Endometrium (tissue), 2 donors: Measurements from ENCODE around the gene UXT.
"Not testable (repeated sequence)": the region's sequence is repeated elsewhere in the genome, so short reads cannot be mapped to it uniquely, and the experiment has no call there.

Experiments used
- FAIRE-seq: peaks from 2 replicates; lab custom pipeline; 2012; peaks lifted over from hg19 to GRCh38; lab: Jason Lieb, UNC
- donor health status: control.
- donor health status: control.

UXT gene

DNA sequence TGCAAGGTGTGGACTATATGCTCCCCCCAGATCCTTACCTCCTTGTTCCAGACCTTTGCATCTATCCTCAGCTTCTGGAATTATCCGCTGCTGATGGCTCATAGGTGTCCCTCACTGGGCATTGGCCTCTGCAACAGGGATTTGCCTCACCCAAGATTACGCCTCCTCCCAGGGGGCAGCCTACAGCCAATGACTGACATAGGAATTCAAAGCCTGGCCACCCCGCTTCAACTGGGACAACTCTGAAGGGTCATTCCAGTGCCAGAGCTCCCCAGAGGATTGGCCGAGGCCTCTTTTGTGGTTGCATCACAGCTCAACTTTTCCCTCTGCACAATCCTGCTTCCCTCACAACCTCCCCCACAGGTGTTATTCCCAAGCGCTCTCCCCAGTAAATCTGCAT lies 44.4 kb downstream of the UXT start:
- FAIRE-seq = no peak

DNA sequence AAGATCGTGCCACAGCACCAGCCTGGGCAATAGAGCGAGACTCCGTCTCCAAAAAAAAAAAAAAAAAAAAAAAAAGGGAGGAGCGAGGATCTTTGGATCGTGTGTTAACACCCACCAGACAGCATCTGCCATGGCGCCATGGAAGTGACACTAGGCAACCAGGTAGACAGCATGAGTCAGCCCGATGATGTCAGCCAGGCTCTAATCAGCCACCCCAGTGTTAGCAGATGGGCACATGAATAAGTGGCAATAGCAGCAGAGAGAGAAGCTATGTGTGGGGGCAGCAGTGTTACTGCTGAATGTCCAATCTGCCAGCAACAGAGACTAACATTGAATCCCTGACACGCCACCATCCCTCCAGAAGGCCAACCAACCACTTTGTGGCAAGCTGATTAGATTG lies 45.9 kb downstream of the UXT start:
- FAIRE-seq = no peak

DNA sequence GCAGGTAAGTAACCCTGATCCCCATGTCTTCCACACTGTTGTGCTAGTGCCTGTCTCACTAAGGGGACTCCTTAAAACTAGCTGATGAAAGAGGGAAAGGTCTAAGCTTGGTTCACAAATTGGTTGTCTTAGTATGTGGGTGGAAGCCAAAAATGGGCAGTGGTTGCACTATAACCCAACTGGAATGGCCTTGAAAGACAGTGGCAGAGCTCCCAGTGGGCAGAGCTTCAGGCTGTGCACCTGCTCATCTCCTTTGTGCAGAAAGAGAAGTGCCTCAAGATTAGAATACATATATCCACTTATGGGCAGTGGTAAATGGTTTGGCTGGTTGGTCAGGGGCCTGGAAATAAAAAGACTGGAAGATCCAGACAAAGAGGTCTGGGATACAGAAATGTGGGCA lies 46.6 kb downstream of the UXT start:
- FAIRE-seq = no peak

DNA sequence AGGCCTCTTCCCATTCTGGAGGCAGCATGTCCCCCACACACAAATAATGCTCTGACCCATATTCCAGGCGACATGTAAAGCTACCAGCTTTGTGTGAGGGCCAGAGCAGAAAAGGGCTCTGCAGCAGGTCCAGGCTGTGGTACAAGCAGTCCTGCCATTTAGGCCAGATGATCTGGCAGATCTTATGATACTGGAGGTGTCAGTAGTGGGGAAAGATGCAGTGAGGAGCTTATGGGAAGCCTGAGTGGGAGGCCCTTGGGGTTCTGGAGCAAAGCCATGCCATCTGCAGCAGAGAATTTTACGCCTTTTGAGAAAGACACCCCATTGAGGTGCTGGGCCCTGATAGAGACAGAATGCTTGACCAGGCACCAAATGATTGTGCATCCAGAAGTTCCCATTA lies 47.1 kb downstream of the UXT start:
- FAIRE-seq = no peak

DNA sequence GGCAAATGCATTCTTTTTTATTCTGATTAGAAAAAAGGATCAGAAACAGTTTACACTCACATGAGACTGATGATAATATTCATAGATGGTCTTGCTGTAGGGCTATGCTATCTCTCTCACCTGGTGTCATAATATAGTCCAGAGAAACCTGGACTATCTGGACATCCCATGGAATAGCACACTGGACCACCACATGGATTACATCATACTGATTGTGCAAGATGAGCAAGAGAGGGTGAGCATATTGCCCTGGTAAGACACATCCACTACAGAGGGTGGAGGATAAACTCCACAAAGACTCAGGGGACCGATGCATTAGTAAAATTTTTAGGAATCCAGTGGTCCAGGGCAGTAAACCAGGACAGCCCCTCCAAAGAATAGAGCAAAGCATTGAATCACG lies 47.5 kb downstream of the UXT start:
- FAIRE-seq = no peak

DNA sequence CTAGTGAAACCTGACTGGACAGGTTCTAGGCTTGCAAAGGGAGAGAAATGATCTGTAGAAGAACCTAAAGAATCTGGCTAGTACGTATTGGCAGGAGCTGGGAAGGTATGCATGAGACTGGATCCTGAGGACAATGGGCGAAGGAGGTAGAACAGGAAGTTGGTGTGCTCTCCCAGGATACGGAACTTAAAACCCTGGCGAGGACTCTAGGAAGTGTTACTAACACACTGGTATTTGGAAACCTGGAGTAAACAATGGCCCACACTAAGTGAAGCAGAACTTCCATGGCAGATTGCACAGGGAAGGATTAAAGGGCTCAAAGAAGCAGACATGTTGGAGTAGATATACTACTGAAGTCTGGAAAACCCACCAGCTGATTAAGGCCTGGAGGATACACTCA lies 48.5 kb downstream of the UXT start:
- FAIRE-seq = no peak

DNA sequence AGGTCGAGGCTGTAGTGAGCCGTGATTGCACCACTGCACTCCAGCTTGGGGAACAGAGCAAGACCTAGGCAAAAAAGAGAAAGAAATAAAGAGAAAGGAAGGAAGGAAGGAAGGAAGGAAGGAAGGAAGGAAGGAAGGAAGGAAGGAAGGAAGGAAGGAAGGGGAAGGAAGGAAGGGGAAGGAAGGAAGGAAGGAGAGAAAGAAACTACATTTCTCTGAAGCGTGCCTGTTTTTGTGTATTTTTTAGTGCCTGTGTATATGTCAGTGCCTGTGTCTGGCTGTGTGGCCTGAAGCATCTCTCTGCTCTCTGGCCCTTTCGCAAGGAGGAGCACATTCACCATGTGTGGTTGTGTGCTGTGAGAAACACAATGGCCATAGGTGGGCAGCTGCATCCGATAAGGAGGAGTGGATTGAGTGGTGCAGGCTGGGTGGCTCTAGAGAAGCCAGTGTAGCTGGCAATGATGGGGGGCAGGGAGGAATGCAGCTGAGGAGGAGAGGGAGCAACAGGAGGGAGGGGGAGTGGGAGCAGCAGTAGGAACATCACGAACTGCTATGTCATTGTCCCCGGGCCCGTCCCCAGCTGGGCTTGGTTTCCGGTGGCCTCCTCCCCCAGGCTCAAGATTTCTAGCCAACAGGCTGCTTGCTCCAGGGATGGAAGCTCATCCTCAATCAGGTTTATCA lies 50.7 kb downstream of the UXT start:
- FAIRE-seq = no peak

DNA sequence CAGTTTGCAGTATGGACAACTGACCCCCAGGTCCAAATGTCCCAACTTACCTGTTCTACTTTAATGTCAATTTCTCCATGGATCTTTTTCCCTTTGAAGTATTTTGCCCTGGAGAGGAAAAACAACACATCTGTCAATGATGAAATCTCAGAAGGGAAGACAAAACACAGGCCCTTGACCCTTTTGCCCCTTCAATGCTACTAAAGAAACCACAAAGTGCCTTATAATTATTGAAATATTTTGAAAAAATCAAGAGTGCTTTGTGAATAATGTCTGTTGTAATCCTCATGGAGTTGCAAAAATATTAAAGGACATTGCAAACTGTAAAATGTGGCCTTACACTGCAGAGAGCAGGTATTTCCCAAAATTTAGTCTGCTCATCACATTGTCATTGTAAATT lies 51.9 kb downstream of the UXT start:
- no peak for FAIRE-seq

DNA sequence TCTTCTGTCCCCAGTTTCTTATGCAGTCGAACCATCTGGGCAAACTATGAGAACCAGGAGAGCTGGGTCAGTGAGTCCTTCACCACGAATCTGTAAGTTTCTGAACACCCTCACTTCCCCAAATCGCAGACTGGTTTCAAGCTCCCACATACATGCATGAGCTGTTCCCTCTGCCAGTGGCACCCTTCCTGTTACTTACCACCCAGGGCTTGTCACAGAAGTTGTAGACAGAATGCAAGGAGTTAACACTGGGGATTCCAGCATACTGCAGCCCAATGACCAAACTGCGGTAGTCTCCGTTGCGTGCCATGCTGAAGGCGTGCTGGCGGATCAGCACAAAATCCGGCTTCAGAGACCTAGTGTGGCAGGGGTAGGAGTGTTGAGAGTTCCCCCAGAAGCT lies 54.0 kb downstream of the UXT start:
- FAIRE-seq = no peak

DNA sequence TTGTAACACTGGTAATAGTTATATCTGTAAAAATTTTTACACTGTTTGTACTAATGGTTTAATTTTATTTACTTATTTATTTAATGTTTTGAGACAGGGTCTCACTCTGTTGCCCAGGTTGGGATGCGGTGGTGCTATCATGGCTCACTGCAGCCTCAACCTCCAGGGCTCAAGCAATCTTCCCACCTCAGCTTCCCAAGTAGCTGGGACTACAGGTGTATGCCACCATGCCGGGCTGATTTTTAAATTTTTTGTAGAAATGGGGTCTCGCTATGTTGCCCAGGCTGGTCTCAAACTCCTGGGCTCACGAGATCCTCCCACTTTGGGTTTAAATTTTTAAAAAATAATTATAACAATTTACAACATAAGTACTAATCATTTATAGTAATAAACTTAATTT lies 55.9 kb downstream of the UXT start:
- FAIRE-seq = not testable (repeated sequence)
